GM23248 (cell line): Measurements from ENCODE around the gene ZNF536. TPM values are rescaled to one million over a fixed set of nuclear protein-coding genes. Genes with fewer than 3 reads are reported as not detected.
A peak's percentile ranks its signal among the peaks of the same experiment; 100 is the strongest.
"Not testable (repeated sequence)": the region's sequence is repeated elsewhere in the genome, so short reads cannot be mapped to it uniquely, and the experiment has no call there.

ENCODE experiments used
- DNase-seq: peaks from one replicate; pipeline ENCODE4 v3.0.0-alpha.2; 2015
- H2AFZ ChIP-seq: fragments of 200-600 bp; sonication (generic); 2 replicates; pipeline ENCODE4 v1.6.1; 2016; ENCODE audit warnings: antibody characterized with exemption
- H3F3A ChIP-seq: fragments of 200-600 bp; sonication (generic); 2 replicates; pipeline ENCODE4 v1.6.1; 2016; ENCODE audit warnings: mild to moderate bottlenecking, antibody characterized with exemption, mixed run types; ENCODE audit not compliant: insufficient read depth
- H3K27ac ChIP-seq: fragments of 200-600 bp; sonication (generic); 2 replicates; pipeline ENCODE4 v1.5.1; 2016; ENCODE audit warnings: mild to moderate bottlenecking
- H3K27me3 ChIP-seq: fragments of 200-600 bp; sonication (generic); replicated peaks from 2 replicates; pipeline ENCODE4 v1.6.1; 2016; ENCODE audit warnings: mild to moderate bottlenecking; ENCODE audit not compliant: insufficient read depth
- H3K36me3 ChIP-seq: fragments of 200-600 bp; sonication (generic); 2 replicates; pipeline ENCODE4 v1.6.1; 2016; ENCODE audit warnings: low read depth, mild to moderate bottlenecking
- H3K4me1 ChIP-seq: fragments of 200-600 bp; sonication (generic); 2 replicates; pipeline ENCODE4 v1.6.1; 2016; ENCODE audit warnings: mild to moderate bottlenecking; ENCODE audit not compliant: insufficient read depth
- H3K4me2 ChIP-seq: fragments of 200-600 bp; sonication (generic); one replicate; pipeline ENCODE4 v1.6.1; 2016; ENCODE audit warnings: mild to moderate bottlenecking; ENCODE audit not compliant: unreplicated experiment
- H3K4me3 ChIP-seq: fragments of 200-600 bp; sonication (generic); 2 replicates; pipeline ENCODE4 v1.5.1; 2016; ENCODE audit warnings: mild to moderate bottlenecking
- H3K79me2 ChIP-seq: fragments of 200-600 bp; sonication (generic); 2 replicates; pipeline ENCODE4 v1.6.1; 2016; ENCODE audit warnings: mild to moderate bottlenecking; ENCODE audit not compliant: insufficient read depth
- H3K9ac ChIP-seq: fragments of 200-600 bp; sonication (generic); 2 replicates; pipeline ENCODE4 v1.6.1; 2016; ENCODE audit warnings: mild to moderate bottlenecking
- H3K9me2 ChIP-seq: fragments of 200-600 bp; sonication (generic); 2 replicates; pipeline ENCODE4 v1.6.1; 2016; ENCODE audit warnings: mixed run types, mild to moderate bottlenecking, moderate library complexity; ENCODE audit not compliant: insufficient read depth
- H3K9me3 ChIP-seq: fragments of 200-600 bp; sonication (generic); one replicate; pipeline ENCODE4 v1.6.1; 2017; ENCODE audit warnings: low read depth
- H4K20me1 ChIP-seq: fragments of 200-600 bp; sonication (generic); 2 replicates; pipeline ENCODE4 v1.6.0; 2016; ENCODE audit not compliant: insufficient read depth
- EZH2 ChIP-seq: fragments of 200-600 bp; sonication (generic); IDR thresholded peaks from 2 replicates; pipeline ENCODE4 v1.6.1; 2018; ENCODE audit warnings: antibody characterized with exemption, mild to moderate bottlenecking; ENCODE audit not compliant: insufficient read depth, poor library complexity, severe bottlenecking
- EZH2phosphoT487 ChIP-seq: fragments of 200-600 bp; sonication (generic); IDR thresholded peaks from 2 replicates; pipeline ENCODE4 v1.6.1; 2018; ENCODE audit warnings: antibody characterized with exemption, moderate library complexity, mild to moderate bottlenecking, low read depth; ENCODE audit not compliant: insufficient read depth
- WGBS, 2 experiments: methylation state at CpG; one replicate each; pipeline ENCODE4 v1.1.6; 2015 to 2017; ENCODE audit warnings: low lambda C conversion rate in 2 of 2, low coverage in 1 of 2; ENCODE audit errors: missing lambda C conversion rate in 2 of 2; 5-methylcytosine and 5-hydroxymethylcytosine counted together
- in situ Hi-C: fragments of 300-500 bp; cut with MboI; formaldehyde crosslinking; loops from 2 replicates; pipeline ENCODE4 v1.15.0; 2020
- polyA plus RNA-seq: library from polyadenylated mRNA; unstranded; fragments of >200 nt; fragmentation: Nextera tagmentation; extraction: Ambion mirVana; gene quantifications from 2 replicates; pipeline ENCODE4 v1.2.1, GENCODE V29; 2016
- total RNA-seq: library from RNA; depleted of rRNA; stranded (reverse); fragments of >200 nt; shearing (Covaris generic); gene quantifications from 2 replicates; pipeline ENCODE4 v1.2.3, GENCODE V29; 2014

Gene ZNF536
- total and polyA plus RNA-seq, 2 experiments from 2014 or later = 0.35 to 0.43 TPM

- no peaks in the 10 kb centered on the region for H3K36me3 ChIP-seq
- no peaks in the 10 kb centered on the region for H3F3A ChIP-seq
- no peak overlapping the region for H2AFZ ChIP-seq
- DNase-seq = no peak
- no peaks in the 10 kb centered on the region for H3K9me3 ChIP-seq
- TF ChIP-seq EZH2phosphoT487 = no peak
- H3K4me2 ChIP-seq = no peak overlapping the region
- H4K20me1 ChIP-seq = no peaks in the 10 kb centered on the region
- in situ Hi-C loops = no loop called here
- no peaks in the 10 kb centered on the region for H3K9me2 ChIP-seq
- H3K27me3 ChIP-seq = 0 out of 2 replicates have a peak, but pooled peaks cover 22% of the 10 kb centered on the region
- peaks cover 21% of the 10 kb centered on the region for H3K4me1 ChIP-seq
- H3K4me3 ChIP-seq = no peak overlapping the region
- H3K79me2 ChIP-seq = no peaks in the 10 kb centered on the region
- H3K9ac ChIP-seq = no peak overlapping the region
- WGBS, 2 experiments = 93 to 96% methylated on average over 27 to 29 of the region's 29 CpGs
- H3K27ac ChIP-seq = no peak overlapping the region
Measured at GRCh38 chr19:30445385-30445784, 73.2 kb downstream of the ZNF536 start.

GRCh38 chr19:30446120-30446519 lies 73.9 kb downstream of the ZNF536 start:
- H3F3A ChIP-seq, H3K9ac ChIP-seq, H3K27ac ChIP-seq, H3K9me3 ChIP-seq, in situ Hi-C loops, H3K4me2 ChIP-seq, H4K20me1 ChIP-seq, H2AFZ ChIP-seq, H3K4me3 ChIP-seq, H3K36me3 ChIP-seq, H3K79me2 ChIP-seq, DNase-seq, H3K9me2 ChIP-seq: not testable (repeated sequence)
- Histone ChIP-seq H3K4me1 (peaks cover 21% of the 10 kb centered on the region), H3K27me3 (0 out of 2 replicates have a peak, but pooled peaks cover 22% of the 10 kb centered on the region)
- 84 to 86% methylated on average over 7 to 9 of the region's 9 CpGs for WGBS, 2 experiments

GRCh38 chr19:30446850-30447552 lies 74.8 kb downstream of the ZNF536 start:
- no peaks in the 10 kb centered on the region for H3F3A ChIP-seq
- DNase-seq = peak; percentile 51
- TF ChIP-seq EZH2phosphoT487 = no peak
- TF ChIP-seq EZH2 = no peak
- no peak overlapping the region for H3K9ac ChIP-seq
- H3K36me3 ChIP-seq = no peaks in the 10 kb centered on the region
- no peaks in the 10 kb centered on the region for H4K20me1 ChIP-seq
- no peaks in the 10 kb centered on the region for H3K79me2 ChIP-seq
- H3K4me1 ChIP-seq = peaks cover 21% of the 10 kb centered on the region
- no peaks in the 10 kb centered on the region for H3K9me3 ChIP-seq
- in situ Hi-C loops = no loop called here
- no peak overlapping the region for H2AFZ ChIP-seq
- H3K27me3 ChIP-seq = 0 out of 2 replicates have a peak, but pooled peaks cover 22% of the 10 kb centered on the region
- WGBS, 2 experiments = 26 to 36% methylated on average over 10 of the region's 10 CpGs
- peak overlapping the region; percentile 19 for H3K4me2 ChIP-seq
- H3K9me2 ChIP-seq = no peaks in the 10 kb centered on the region
- H3K27ac ChIP-seq = no peak overlapping the region
- 0 out of 2 replicates have a peak overlapping the region, but pooled peaks have one; percentile 26 for H3K4me3 ChIP-seq

- Histone ChIP-seq H3K9me3 (no peaks in the 10 kb centered on the region), H3F3A (no peaks in the 10 kb centered on the region), H3K27ac (no peak overlapping the region), H3K4me2 (no peak overlapping the region), H3K36me3 (no peaks in the 10 kb centered on the region), H3K4me1 (peaks cover 21% of the 10 kb centered on the region), H3K9me2 (no peaks in the 10 kb centered on the region), H4K20me1 (no peaks in the 10 kb centered on the region), H3K4me3 (no peak overlapping the region), H3K27me3 (0 out of 2 replicates have a peak, but pooled peaks cover 22% of the 10 kb centered on the region), H2AFZ (no peak overlapping the region), H3K9ac (no peak overlapping the region), H3K79me2 (no peaks in the 10 kb centered on the region)
- no peak for DNase-seq
- 55 to 63% methylated on average over 4 of the region's 4 CpGs for WGBS, 2 experiments
- TF ChIP-seq EZH2phosphoT487 (no peak), EZH2 (no peak)
- in situ Hi-C loops = no loop called here
Measured at GRCh38 chr19:30447553-30447870, 75.3 kb downstream of the ZNF536 start.
